EH (cell line): ENCODE data around the gene PRKAG1.

ENCODE experiments used
- DNase-seq: peaks from one replicate; pipeline ENCODE4 v3.0.0-alpha.2; 2015; ENCODE audit warnings: low read depth

PRKAG1 gene

DNA sequence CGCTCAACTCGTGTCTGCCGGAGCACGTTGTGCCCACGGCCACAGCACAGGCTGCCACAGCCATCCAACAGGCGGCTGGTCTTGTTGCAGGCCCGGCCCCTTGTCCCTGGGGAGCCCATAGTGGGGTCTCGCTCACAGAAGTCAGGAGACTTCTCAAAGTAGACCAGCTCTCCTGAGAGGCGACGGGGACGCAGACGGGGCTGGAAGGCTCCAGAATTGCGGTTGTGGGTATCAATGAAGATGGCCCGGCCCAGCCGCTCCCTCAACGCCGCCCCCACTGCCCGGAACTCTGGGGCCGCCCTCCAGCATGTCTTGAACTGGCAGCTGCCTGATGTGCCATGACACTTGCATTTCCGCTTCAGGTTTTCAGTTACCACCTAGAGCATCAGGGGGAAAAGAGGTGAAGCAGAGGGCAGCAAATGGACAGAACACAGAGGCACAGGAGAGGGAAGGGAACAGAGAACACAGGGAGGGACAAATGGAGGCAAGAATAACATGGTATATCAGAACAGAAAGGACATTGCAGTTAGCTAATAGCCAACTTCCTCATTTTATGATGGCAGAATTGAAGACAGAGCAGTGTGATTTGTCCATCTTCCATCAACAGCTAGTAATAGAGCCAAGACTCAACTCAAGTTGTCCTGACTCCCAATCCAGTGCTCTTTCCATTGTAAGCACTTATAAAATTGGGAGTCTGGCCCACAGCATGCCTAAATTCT, 52.2 kb downstream of the PRKAG1 start:
- no peak for DNase-seq

- DNase-seq, result peak; percentile 52
These were observed 53.2 kb downstream of the PRKAG1 start for GRCh38 chr12:48965298-48965838.

DNA sequence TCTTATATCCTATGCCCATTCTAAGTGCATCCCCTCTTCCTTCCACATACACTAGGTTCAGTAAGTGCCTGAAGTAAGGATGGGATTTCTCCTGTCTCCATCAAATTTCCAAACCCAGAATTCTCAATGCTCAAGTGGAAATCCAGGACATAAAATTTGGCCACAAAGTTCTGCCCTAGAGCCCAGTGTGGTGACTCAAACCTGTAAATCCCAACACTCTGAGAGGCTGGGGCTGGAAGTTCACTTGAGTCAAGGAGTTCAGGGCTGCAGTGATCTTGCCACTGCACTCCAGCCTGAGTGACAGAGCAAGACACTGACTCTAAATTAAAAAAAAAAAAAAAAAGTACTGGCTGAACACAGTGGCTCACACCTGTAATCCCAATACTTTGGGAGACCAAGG, 56.8 kb downstream of the PRKAG1 start:
- peak; percentile 45 for DNase-seq

- peak; percentile 19 for DNase-seq
These were observed 57.2 kb downstream of the PRKAG1 start for GRCh38 chr12:48961331-48961730.

DNA sequence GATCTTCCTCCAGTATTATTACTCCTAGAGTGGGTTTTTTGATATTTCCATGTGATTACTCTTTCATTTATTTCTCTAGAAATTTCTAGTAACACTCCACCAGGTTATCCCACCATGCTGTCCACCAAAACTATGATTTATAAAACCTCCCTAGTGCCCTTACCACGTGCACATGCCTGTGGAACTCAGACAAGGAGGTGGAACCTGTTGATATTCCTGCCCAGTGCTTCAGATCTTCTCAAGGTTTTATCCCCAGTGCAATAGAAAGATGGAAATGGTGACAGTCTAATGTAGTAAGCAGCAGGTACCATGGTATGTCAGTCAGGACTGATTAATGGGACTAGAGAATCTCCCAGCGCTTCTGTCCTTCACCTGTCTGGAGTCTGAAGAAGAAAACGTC, 57.7 kb downstream of the PRKAG1 start:
- DNase-seq, result no peak

GRCh38 chr12:48958049-48958388, 60.6 kb downstream of the PRKAG1 start:
- DNase-seq, result no peak

GRCh38 chr12:48957141-48958048, 61.2 kb downstream of the PRKAG1 start, which contains the start of gene ARF3:
Gene ARF3, minus strand, starts transcription at chr12:48957487. Its CDS starts 16,392 bp downstream, at chr12:48941095.
- peak; percentile 93 for DNase-seq

DNA sequence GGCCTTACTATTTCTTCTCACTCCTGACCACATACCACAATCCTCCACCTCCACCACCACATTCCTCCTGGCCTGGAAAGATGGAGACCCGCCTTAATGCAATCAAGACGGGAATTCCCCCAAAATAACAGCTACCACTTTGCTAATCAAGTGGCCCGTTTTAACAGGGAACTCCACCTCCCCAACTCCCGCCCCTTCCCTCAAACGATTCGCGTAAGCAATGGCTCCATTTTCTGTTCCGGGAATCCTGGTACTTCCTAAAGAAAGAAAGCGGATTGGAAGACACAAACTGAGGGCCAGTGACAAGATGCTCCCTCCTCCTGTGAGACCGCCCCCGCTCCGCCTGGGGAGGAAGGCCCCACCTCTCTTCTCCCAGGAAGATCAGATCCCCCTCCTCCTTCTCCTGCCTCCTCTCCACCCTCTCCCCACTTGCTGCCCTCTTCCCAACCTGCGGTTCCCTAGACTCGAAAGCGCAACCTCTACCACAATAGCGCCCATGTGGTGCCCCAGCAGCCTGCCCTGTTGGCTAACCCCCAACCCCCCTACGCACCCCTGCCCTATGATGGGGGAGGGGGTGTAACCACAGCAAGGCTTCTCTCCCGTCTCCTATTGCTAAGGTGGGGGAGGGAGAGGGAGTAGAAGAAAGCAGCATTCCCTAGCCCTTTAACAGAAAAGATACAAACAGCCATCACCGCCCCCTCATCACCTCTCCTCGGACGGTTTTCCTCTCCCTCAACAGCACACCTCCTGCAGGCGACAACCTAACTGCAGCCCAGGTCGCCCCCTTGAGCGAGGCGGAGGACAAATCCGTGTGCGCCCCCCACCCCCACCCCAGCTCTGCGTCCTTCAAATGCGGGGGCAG, 62.1 kb downstream of the PRKAG1 start:
- DNase-seq, result peak; percentile 98

GRCh38 chr12:48954841-48955501, 63.6 kb downstream of the PRKAG1 start:
- DNase-seq, result no peak

GRCh38 chr12:48954061-48954460, 64.5 kb downstream of the PRKAG1 start:
- no peak for DNase-seq

- DNase-seq, result no peak
These were observed 65.9 kb downstream of the PRKAG1 start for GRCh38 chr12:48952691-48953090.
